ENCODE data around the gene FKBP11. TPM values are rescaled to one million over a fixed set of nuclear protein-coding genes. Genes with fewer than 3 reads are reported as not detected.

Gene FKBP11
- total RNA-seq, 2 donors from 2014 or later: 30.1 to 30.7 TPM

GRCh38 chr12:48943221-48943620 lies 17.9 kb upstream of the FKBP11 start:
- Mint-ChIP-seq H3K4me1 (peaks cover 18% of the 10 kb centered on the region), H3K36me3 (ENCODE audit: low read depth) (peaks cover 49% of the 10 kb centered on the region), H3K9me3 (no peaks in the 10 kb centered on the region), H3K4me3 (no peak overlapping the region), H3K27me3 (ENCODE audit: insufficient read depth) (no peaks in the 10 kb centered on the region), H3K27ac (peak overlapping the region; percentile 79)
- DNase-seq: no peak
- Histone ChIP-seq H3K4me3 (ENCODE audit: low read length) (no peak overlapping the region), H3K27ac (ENCODE audit: low read depth, low read length) (no peak overlapping the region), H3K4me1 (ENCODE audit: control insufficient read depth, insufficient read depth, low read length) (peaks cover 4% of the 10 kb centered on the region), H3K9ac (ENCODE audit: extremely low read depth, low read length, poor library complexity, severe bottlenecking) (no peak overlapping the region), H3K36me3 (ENCODE audit: control insufficient read depth, insufficient read depth, low read length) (peaks cover 76% of the 10 kb centered on the region), H3K9me3 (ENCODE audit: control insufficient read depth, low read length) (no peaks in the 10 kb centered on the region), H3K27me3 (ENCODE audit: control insufficient read depth, insufficient read depth, low read length, poor library complexity, severe bottlenecking) (no peaks in the 10 kb centered on the region)
- no peak for TF ChIP-seq CTCF (conservative IDR thresholded peaks at IDR 0.05)
- 50 to 100% methylated on average over 1 to 2 of the region's 4 CpGs for WGBS, 2 experiments (ENCODE audit: insufficient coverage in 1 of 2, insufficient read length in 1 of 2)

GRCh38 chr12:48940181-48940580 lies 14.9 kb upstream of the FKBP11 start:
- WGBS, 2 experiments (ENCODE audit: insufficient coverage in 1 of 2, insufficient read length in 1 of 2): 87 to 95% methylated on average over 2 to 3 of the region's 3 CpGs
- H3K9me3 Mint-ChIP-seq: no peaks in the 10 kb centered on the region
- H3K27ac Mint-ChIP-seq: no peak overlapping the region
- H3K4me3 ChIP-seq (ENCODE audit: low read length): no peak overlapping the region
- peaks cover 60% of the 10 kb centered on the region for H3K36me3 Mint-ChIP-seq (ENCODE audit: low read depth)
- no peaks in the 10 kb centered on the region for H3K27me3 ChIP-seq (ENCODE audit: control insufficient read depth, insufficient read depth, low read length, poor library complexity, severe bottlenecking)
- H3K9me3 ChIP-seq (ENCODE audit: control insufficient read depth, low read length): no peaks in the 10 kb centered on the region
- no peak for DNase-seq
- H3K27me3 Mint-ChIP-seq (ENCODE audit: insufficient read depth): no peaks in the 10 kb centered on the region
- no peak overlapping the region for H3K27ac ChIP-seq (ENCODE audit: low read depth, low read length)
- H3K9ac ChIP-seq (ENCODE audit: extremely low read depth, low read length, poor library complexity, severe bottlenecking): no peak overlapping the region
- peaks cover 4% of the 10 kb centered on the region for H3K4me1 ChIP-seq (ENCODE audit: control insufficient read depth, insufficient read depth, low read length)
- TF ChIP-seq CTCF (conservative IDR thresholded peaks at IDR 0.05): no peak
- no peak overlapping the region for H3K4me3 Mint-ChIP-seq
- H3K4me1 Mint-ChIP-seq: peaks cover 18% of the 10 kb centered on the region
- peaks cover 86% of the 10 kb centered on the region for H3K36me3 ChIP-seq (ENCODE audit: control insufficient read depth, insufficient read depth, low read length)

- Histone ChIP-seq H3K27ac (ENCODE audit: low read depth, low read length) (no peak overlapping the region), H3K36me3 (ENCODE audit: control insufficient read depth, insufficient read depth, low read length) (peaks cover 89% of the 10 kb centered on the region), H3K9me3 (ENCODE audit: control insufficient read depth, low read length) (no peaks in the 10 kb centered on the region), H3K4me1 (ENCODE audit: control insufficient read depth, insufficient read depth, low read length) (peaks cover 3% of the 10 kb centered on the region), H3K9ac (ENCODE audit: extremely low read depth, low read length, poor library complexity, severe bottlenecking) (no peak overlapping the region), H3K27me3 (ENCODE audit: control insufficient read depth, insufficient read depth, low read length, poor library complexity, severe bottlenecking) (no peaks in the 10 kb centered on the region), H3K4me3 (ENCODE audit: low read length) (no peak overlapping the region)
- Mint-ChIP-seq H3K36me3 (ENCODE audit: low read depth) (peaks cover 68% of the 10 kb centered on the region), H3K27me3 (ENCODE audit: insufficient read depth) (no peaks in the 10 kb centered on the region), H3K9me3 (no peaks in the 10 kb centered on the region), H3K4me1 (peaks cover 10% of the 10 kb centered on the region), H3K4me3 (no peak overlapping the region), H3K27ac (no peak overlapping the region)
- WGBS, 2 experiments (ENCODE audit: insufficient coverage in 1 of 2, insufficient read length in 1 of 2): 89 to 96% methylated on average over 4 to 7 of the region's 7 CpGs
- TF ChIP-seq CTCF (conservative IDR thresholded peaks at IDR 0.05): no peak
- DNase-seq: no peak
Measured at GRCh38 chr12:48938805-48939204, 13.5 kb upstream of the FKBP11 start.
